ENCODE data around the gene DRC3.
"Not testable (repeated sequence)": the region's sequence is repeated elsewhere in the genome, so short reads cannot be mapped to it uniquely, and the experiment has no call there.

DRC3 gene

GRCh38 chr17:17934806-17935205 is 37.9 kb upstream of the DRC3 start:
- DNase-seq (ENCODE audit: low read depth) = no peak
- TF ChIP-seq, protein P1, sequence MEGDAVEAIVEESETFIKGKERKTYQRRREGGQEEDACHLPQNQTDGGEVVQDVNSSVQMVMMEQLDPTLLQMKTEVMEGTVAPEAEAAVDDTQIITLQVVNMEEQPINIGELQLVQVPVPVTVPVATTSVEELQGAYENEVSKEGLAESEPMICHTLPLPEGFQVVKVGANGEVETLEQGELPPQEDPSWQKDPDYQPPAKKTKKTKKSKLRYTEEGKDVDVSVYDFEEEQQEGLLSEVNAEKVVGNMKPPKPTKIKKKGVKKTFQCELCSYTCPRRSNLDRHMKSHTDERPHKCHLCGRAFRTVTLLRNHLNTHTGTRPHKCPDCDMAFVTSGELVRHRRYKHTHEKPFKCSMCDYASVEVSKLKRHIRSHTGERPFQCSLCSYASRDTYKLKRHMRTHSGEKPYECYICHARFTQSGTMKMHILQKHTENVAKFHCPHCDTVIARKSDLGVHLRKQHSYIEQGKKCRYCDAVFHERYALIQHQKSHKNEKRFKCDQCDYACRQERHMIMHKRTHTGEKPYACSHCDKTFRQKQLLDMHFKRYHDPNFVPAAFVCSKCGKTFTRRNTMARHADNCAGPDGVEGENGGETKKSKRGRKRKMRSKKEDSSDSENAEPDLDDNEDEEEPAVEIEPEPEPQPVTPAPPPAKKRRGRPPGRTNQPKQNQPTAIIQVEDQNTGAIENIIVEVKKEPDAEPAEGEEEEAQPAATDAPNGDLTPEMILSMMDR (conservative IDR thresholded peaks at IDR 0.05; ENCODE audit: low read depth, low read length) = no peak
- H3K4me3 ChIP-seq (ENCODE audit: low read length) = no peak overlapping the region

GRCh38 chr17:17935321-17936271 is 37.1 kb upstream of the DRC3 start:
- TF ChIP-seq, protein P1 (conservative IDR thresholded peaks at IDR 0.05; ENCODE audit: low read depth, low read length) = no peak
- no peak overlapping the region for H3K4me3 ChIP-seq (ENCODE audit: low read length)
- DNase-seq (ENCODE audit: low read depth) = peak; percentile 70

DNA sequence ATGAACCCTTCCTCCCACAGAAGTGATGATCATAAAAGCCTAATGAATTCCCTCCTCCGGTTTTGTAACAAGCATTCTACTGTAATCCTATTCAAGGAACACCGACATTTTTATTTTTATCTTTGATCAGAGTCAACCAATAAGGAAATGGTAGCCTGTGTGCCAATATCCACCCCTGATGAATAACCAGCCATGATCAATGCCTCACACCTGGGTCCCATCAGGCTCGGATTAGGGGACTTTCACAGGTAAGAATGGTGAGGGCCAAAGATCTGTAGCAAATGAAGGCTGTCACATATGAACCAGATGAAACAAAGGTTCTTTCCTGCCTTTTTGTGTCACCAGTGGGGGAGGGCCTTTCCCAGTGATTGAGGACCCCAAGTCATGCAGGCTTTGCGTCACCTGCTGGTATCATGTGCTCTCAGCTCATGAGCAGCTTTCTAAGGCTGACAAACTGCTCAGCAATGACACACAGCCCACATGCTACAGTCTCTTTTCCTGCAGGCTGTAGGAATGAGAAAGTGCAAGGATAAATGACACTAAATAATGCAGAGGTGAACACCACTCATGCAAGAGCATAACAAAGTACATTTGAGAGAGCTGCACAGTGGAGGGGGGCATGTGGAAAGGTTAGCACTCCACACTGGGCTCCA is 35.3 kb upstream of the DRC3 start:
- H3K4me3 ChIP-seq (ENCODE audit: low read length) = no peak overlapping the region
- TF ChIP-seq, protein P1 (conservative IDR thresholded peaks at IDR 0.05; ENCODE audit: low read depth, low read length) = no peak
- peak; percentile 68 for DNase-seq (ENCODE audit: low read depth)

DNA sequence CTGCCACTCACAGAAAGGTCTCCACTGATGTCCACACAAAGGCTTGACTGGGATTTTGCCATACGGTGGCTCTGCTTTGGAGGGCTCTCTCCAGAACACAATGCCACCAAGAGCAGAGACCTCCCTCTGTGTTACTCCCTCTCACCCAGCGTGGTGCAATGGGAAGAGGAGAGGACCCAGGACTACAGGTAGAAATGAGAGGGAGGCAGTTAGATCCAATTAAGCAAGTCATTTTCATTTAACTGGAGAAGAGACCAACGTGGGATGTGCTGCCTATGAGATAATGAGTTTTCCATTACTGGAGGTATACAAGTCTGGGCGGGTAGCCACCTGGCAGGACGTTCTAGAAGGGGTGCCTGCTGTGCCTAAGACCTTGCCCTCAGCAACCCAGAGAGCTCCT is 34.7 kb upstream of the DRC3 start:
- H3K4me3 ChIP-seq (ENCODE audit: low read length) = no peak overlapping the region
- TF ChIP-seq, protein P1 (conservative IDR thresholded peaks at IDR 0.05; ENCODE audit: low read depth, low read length) = no peak
- DNase-seq (ENCODE audit: low read depth) = no peak

- TF ChIP-seq, protein P1 (conservative IDR thresholded peaks at IDR 0.05; ENCODE audit: low read depth, low read length) = no peak
- no peak overlapping the region for H3K4me3 ChIP-seq (ENCODE audit: low read length)
- no peak for DNase-seq (ENCODE audit: low read depth)
Observed at GRCh38 chr17:17938388-17939107, 34.1 kb upstream of the DRC3 start.

GRCh38 chr17:17939941-17940340 is 32.7 kb upstream of the DRC3 start:
- DNase-seq (ENCODE audit: low read depth); H3K4me3 ChIP-seq (ENCODE audit: low read length): not testable (repeated sequence)

DNA sequence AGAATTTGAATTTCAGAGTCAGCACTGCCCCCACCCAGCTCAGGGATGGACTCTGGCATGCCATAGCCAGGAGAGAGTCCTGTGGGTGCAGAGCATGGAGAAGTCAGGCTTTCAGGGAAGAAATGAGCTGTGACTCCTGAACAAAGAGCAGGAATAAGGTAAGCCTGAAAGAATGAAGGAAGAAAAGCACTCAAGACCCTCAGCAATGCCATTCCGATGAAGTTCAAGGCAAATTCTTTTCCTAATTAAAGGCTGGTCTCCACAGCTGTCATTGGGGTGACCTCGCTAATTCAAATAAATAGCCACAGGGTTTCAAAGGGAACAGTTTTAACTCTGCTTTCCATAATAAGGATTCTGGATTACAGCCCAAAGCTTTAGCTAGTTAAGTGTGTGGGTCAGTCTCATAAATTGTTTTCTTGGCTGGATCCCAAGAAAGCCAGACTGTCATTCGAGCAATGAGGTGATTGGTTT is 32.2 kb upstream of the DRC3 start:
- peak; percentile 55 for DNase-seq (ENCODE audit: low read depth)
- TF ChIP-seq, protein P1 (conservative IDR thresholded peaks at IDR 0.05; ENCODE audit: low read depth, low read length) = no peak
- no peak overlapping the region for H3K4me3 ChIP-seq (ENCODE audit: low read length)
